Right hindlimb (tissue), 1 donor: ENCODE measurements around the gene PRTN3.
"Not testable (repeated sequence)": the region's sequence is repeated elsewhere in the genome, so short reads cannot be mapped to it uniquely, and the experiment has no call there.

ENCODE experiments used
- DNase-seq: peaks from one replicate; pipeline ENCODE4 v3.0.0-alpha.2; 2018

Gene PRTN3

DNA sequence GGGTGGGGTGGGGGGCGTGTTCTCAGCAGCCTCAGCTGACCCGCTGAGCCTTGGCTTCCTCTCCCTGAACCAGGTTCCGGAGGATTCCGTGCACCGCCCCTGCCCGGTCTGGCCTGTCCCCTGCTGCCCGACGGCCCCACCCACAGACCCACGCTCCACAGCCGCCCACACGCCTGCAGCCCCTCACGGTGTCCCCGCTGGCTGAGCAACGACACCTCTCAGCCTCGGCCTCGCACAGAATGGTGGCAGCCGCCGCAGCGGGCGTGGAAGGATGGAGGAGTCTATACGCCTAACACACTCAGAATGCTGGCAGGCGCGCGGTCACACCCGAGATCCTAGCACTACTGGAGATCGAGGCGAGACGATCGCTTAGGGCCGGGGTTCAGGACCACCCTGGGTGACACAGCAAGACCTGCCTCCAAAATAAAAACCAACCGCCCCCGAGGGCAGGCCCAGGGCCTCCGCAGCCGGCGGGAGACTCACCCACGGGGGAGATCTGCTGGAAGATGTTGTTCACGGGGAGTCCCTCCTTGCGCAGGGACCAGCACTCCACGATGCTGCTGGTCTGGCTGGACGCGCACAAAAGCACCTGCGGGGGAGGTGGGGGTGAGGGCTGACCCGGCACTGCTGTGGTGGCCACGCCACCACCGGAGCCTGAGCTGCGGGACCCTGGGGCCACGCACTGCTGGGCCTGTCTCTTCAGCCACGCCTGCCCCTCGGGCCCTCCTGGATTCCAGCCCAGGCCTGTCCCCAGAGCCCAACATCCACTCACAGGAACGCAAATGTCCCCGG, 43.8 kb downstream of the PRTN3 start:
- no peak for DNase-seq

DNA sequence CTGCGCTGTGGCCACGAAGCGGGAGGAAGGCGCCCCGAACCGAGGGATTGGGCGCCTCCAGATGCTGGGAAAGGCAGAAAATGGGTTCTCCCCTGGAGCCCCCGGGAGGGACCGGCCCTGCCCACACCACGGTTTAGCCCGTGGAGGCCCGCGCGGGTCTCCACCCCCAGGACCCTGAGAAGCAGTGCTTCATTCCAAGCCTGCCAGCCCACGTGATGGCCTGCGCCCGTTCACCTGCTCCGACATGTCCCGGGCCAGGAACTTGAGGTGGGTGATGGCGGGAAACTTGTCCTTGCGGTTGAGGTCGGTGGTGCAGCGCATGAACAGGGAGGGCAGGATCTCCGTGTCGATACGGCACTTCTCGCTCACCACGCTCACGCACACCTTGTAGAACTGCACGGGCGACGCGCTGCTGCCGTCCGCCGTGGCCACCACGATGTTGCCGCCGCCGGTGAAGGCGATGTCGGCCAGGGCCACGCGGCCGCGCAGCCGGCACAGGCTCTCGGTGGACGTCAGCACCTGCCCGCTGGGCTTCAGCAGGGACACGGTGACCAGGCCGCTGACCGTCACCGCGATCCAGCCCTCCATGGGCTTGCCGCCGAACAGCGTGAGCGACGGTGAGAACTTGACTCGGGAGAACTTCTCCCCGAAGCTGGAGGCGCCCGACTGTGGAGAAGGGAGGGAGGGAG, 44.9 kb downstream of the PRTN3 start:
- no peak for DNase-seq

DNA sequence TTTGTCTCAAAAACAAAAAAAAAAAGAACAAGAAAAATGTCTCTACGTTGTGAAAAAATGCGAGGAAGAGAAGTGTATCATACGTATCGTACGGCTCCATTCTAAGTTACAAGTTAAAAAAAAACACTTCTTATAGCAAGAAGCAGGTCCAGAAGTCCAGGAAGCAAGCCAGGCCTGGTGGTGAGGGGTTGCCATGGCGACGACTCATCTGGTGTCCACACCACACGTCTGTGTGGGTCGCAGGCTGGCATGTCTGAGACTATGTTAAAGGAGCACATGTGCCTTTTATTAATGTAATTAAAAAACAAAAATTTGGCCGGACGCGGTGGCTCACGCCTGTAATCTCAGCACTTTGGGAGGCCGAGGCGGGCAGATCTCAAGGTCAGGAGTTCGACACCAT, 46.3 kb downstream of the PRTN3 start:
- DNase-seq: no peak

DNA sequence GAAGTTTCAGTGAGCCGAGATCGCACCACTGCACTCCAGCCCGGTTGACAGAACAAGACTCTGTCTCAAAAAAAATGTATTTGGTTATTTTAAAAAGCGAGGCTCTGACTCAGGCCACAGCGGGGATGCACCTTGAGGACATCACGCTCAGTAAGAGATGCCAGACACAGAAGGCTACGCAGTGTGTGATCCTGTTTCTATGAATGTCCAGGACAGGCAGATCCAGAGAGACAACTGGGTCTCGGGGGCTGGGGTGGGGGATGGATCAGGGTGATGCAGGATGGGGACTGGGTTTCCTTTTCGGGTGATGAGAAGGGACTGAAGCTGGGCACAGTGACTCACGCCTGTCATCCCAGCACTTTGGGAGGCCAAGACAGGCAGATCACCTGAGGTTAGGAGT, 46.8 kb downstream of the PRTN3 start:
- no peak for DNase-seq

DNA sequence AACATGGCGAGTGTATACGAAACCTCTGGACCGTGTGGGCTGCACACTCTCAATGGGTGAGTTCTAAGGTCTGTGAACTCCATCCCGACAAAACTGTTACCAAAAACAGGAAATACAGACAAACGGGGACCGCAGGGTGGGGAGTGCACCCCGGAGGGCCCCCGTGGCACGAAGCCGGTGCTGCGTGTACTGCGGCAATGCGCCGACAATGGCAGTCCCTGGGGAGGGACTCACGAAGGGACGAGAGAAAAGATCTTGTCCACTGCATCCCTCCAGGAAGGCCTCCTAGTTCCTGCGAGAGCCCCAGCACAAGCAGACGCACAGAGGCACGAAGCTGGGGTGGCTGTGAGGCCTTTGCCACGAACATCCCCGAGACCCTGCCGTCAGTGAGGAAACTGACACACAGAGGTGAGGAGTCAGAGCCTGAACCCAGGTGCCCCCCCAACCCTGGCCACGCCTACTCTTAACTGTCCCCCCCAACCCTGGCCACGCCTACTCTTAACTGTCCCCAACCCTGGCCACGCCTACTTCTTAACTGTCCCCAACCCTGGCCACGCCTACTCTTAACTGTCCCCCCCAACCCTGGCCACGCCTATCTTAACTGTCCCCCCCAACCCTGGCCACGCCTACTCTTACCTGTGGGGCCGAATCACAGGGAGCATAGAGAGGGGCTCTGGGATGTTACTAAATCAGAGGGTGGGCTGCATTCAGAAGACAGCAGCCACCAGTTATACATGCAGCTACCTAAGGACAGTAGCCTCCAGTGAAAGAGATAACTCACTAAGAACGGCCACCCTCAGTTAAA, 48.0 kb downstream of the PRTN3 start:
- DNase-seq: no peak

DNA sequence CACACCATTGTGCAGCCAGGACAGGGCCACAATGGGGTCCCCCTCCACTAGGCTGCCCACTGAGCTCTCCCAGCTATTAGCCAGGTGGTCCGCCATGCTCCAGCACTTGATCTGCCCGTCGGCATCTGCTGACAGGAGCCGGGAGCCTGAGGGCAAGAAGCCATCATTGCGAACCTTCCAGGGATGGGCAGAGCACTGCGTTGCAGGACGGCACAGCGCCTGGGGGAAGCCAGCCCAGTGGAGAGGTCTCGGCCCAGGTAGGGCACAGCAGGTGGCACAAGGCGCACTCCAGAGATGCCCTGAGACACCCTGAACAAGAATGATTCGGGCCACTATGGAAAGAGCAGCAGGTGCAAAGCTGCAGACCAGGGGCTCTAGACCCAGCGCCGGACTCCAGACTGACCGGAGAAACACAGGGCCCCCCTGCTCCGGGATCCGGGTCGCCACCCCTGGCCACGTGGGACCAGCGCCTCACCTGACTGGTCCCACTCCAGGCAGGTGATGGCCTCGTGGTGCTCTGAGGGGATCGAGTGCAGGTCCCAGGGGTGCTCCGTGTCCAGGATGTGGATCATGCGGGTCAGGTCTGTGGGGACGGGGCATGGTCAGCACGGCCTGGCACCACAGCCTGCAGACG, 49.0 kb downstream of the PRTN3 start:
- no peak for DNase-seq

DNA sequence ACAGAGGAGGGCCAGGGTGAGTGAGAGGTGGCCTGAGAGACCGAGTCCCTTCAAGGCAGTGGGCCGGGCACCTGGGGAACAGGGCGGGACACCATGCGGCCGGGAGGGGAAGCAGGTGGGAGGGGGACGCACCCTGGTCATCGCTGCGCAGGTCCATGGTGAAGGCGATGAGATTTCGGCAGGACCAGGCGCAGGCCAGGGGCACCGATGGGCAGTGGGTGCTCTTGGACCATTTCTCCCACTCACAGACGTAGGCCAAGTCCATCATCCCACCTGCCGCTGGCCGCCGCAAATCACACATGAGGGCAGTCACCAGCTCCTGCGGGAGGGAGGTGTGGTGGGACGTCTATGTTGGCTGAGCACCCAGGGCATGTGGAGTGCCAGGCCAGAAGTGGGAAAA, 50.0 kb downstream of the PRTN3 start:
- DNase-seq: no peak

DNA sequence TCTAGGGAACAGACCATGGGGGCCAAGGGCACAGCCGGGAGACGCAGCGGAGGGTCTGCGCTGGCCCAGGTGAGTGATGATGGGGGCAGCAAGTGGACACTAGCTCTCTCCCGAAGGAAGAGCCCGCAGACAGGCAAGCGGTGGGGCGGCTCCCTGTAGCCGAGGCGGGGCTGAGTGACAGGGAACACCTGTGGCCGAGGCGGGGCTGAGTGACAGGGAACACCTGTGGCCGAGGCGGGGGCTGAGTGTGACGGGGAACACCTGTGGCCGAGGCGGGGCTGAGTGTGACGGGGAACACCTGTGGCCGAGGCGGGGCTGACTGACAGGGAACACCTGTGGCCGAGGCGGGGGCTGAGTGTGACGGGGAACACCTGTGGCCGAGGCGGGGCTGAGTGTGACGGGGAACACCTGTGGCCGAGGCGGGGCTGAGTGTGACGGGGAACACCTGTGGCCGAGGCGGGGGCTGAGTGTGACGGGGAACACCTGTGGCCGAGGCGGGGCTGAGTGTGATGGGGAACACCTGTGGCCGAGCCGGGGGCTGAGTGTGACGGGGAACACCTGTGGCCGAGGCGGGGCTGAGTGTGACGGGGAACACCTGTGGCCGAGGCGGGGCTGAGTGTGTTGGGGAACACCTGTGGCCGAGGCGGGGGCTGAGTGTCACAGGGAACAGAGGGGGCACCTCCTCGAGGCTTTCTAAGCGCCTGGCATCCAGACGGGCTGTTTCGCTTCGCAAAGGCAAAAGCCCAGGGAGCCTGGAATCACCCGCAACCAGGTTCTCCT, 50.8 kb downstream of the PRTN3 start:
- DNase-seq: not testable (repeated sequence)

DNA sequence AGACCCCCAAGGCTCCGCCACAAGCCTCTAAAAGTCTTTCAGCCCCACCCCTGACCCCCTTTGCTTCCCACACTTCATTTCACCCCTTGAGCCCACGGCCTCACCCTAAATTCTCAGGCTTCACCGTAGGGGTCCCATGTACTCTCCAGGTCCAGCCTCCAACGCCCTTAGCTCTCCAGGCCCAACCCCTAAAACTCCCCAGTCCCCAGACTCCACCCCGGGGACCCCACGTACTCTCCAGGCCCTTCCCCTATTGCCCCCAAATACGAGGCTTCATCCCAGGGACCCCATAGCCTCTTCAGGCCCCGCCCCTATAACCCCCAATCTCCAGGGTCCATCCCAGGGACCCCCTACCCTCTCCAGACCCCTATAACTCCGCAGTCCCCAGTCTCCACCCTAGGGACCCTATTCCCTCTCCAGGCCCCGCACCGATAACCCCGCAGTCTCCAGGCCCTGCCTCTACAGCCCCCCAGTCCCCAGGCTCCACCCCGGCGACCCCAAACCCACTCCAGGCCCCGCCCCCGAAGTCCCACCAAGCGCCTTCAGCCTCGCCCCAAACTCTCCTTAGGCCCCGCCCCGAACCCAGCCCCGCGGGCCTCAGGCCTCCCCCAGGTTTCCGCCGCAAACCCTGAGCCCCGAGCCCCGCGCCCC, 51.6 kb downstream of the PRTN3 start:
- DNase-seq: peak; percentile 63

DNA sequence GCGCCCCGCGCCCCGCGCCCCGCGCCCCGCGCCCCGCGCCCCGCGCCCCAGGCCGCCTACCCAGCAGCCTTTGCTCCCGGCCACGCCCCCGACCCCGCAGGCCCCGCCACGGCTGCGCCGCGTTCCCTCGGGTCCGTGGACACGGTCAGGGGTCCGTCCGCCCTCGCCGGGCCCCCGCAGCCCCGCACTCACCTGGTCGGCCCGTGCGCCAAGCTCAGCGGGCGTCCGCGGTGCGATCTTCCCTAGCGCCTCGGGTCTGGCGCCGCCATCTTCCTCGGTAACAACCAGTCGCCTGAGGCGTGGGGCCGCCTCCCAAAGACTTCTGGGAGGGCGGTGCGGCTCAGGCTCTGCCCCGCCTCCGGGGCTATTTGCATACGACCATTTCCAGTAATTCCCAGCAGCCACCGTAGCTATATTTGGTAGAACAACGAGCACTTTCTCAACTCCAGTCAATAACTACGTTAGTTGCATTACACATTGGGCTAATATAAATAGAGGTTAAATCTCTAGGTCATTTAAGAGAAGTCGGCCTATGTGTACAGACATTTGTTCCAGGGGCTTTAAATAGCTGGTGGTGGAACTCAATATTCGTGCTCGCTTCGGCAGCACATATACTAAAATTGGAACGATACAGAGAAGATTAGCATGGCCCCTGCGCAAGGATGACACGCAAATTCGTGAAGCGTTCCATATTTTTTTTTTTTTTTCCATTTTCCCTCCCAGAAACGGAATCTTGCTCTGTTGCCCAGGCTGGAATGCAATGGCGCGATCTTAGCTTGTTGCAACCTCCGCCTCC, 52.3 kb downstream of the PRTN3 start, which contains the start of the genes MED16 and RNU6-9:
TSS of gene MED16 (minus strand) at position 294 of the 796 bp plus-strand sequence. CDS start 2,056 bp downstream, outside the sequence.
TSS of gene RNU6-9 (plus strand) at position 591 of the 796 bp plus-strand sequence.
- DNase-seq: peak; percentile 94

DNA sequence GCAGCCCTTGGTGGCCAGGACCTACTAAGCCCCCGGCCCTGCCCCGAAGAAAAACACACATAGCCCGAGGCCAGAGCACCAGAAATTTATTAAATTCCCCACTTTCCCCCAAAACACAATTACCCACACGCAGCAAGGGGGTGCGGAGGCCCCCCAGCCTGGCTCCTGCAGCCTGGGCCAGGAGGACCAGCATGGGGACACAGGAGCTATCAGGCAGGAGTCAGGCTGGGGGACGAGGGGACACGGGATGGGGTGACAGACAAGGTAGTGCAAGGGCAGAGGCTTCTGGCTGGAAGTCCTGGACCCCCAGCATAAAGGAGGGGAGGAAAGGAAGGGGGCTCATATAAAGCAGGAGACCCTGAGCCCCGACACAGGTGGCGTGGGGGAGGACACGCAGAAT, 55.6 kb downstream of the PRTN3 start:
- no peak for DNase-seq

DNA sequence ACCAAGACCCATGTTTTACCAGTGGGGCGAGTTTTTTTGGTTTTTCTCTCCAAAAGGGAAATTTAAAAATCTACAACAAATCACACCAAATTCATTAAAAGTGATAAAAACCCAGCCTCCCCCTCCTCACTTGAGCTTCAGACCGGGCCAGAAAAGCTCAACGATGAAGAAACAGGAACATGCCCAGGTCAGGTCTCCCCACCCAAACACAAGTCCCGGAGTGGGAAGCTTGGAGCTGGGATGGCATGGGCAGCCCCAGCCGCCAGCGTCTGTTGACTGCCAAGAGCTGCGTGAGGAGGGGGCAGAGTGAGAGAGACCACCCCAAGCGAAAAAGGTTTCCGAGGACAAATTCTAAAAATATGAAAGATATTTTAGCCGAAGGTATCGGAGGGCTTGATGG, 56.2 kb downstream of the PRTN3 start:
- no peak for DNase-seq

DNA sequence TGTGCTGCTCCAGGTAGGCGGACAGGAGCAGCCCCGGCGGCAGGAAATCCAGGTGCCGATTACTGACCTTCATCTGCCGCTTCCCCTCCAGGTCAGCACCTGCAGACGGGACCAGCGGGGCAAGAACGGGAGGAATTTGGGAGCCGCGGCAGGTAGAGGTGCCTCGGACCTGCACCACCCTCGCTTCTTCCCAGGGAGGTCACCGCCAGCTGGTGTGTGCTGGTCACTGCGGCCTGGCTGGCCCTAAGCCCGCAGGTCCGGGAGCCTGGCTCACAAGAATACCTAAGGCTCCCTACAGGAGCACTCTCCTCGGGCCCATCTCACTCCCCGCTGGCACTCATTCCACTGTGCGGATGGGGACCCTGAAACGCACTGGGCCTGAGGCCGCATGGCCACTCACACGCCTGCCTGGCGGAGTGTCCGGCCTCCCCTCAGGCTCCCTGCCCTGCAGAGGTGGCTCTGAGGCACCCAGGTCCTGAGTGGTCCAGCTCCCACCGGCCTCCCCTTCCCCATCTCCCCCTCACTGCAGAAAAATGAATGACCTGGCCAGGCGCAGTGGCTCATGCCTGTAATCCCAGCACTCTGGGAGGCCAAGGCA, 56.7 kb downstream of the PRTN3 start:
- peak; percentile 15 for DNase-seq
